IPS-NIHi11 (cell line): ENCODE data around the gene AGAP1.
A peak's percentile ranks its signal among the peaks of the same experiment; 100 is the strongest.

Experiments used
- DNase-seq: peaks from one replicate; pipeline ENCODE4 v3.0.0; 2012; ENCODE audit warnings: mixed read lengths, low spot score

AGAP1 gene

GRCh38 chr2:235768606-235769005 is 274.8 kb downstream of the AGAP1 start:
- no peak for DNase-seq

- no peak for DNase-seq
These were observed 275.2 kb downstream of the AGAP1 start for GRCh38 chr2:235769046-235769445.

GRCh38 chr2:235770909-235771820 is 277.3 kb downstream of the AGAP1 start:
- DNase-seq = no peak

- DNase-seq = peak; percentile 50
These were observed 279.5 kb downstream of the AGAP1 start for GRCh38 chr2:235773188-235773928.

GRCh38 chr2:235774153-235774870 is 280.5 kb downstream of the AGAP1 start:
- peak; percentile 29 for DNase-seq

- no peak for DNase-seq
These were observed 282.7 kb downstream of the AGAP1 start for GRCh38 chr2:235776531-235776930.

GRCh38 chr2:235779444-235779896 is 285.6 kb downstream of the AGAP1 start:
- DNase-seq = peak; percentile 86

- no peak for DNase-seq
These were observed 286.6 kb downstream of the AGAP1 start for GRCh38 chr2:235780401-235780800.

- DNase-seq = no peak
These were observed 287.9 kb downstream of the AGAP1 start for GRCh38 chr2:235781775-235782174.

GRCh38 chr2:235784788-235785187 is 290.9 kb downstream of the AGAP1 start:
- DNase-seq = no peak

- no peak for DNase-seq
These were observed 295.7 kb downstream of the AGAP1 start for GRCh38 chr2:235789552-235789951.

GRCh38 chr2:235793163-235793752 is 299.4 kb downstream of the AGAP1 start:
- peak; percentile 45 for DNase-seq

GRCh38 chr2:235799281-235799680 is 305.4 kb downstream of the AGAP1 start:
- DNase-seq = no peak

- no peak for DNase-seq
These were observed 308.7 kb downstream of the AGAP1 start for GRCh38 chr2:235802542-235802941.

GRCh38 chr2:235803028-235803427 is 309.2 kb downstream of the AGAP1 start:
- no peak for DNase-seq

- no peak for DNase-seq
These were observed 310.8 kb downstream of the AGAP1 start for GRCh38 chr2:235804676-235805075.

- peak; percentile 64 for DNase-seq
These were observed 313.3 kb downstream of the AGAP1 start for GRCh38 chr2:235806986-235807750.

GRCh38 chr2:235808366-235808765 is 314.5 kb downstream of the AGAP1 start:
- no peak for DNase-seq

GRCh38 chr2:235810252-235810651 is 316.4 kb downstream of the AGAP1 start:
- peak; percentile 33 for DNase-seq

- no peak for DNase-seq
These were observed 317.0 kb downstream of the AGAP1 start for GRCh38 chr2:235810846-235811245.
